ENCODE data around the gene KCNN3.
A peak's percentile ranks its signal among the peaks of the same experiment; 100 is the strongest.

Gene KCNN3

GRCh38 chr1:154802982-154803920, 66.8 kb downstream of the KCNN3 start:
- intact Hi-C loops (cut with DNase I): no loop called here
- DNase-seq: peak in 1 of 10 donors; percentile 39

GRCh38 chr1:154802336-154802969, 67.6 kb downstream of the KCNN3 start:
- DNase-seq: peak in 1 of 10 donors; percentile 37
- intact Hi-C loops (cut with DNase I): no loop called here

- intact Hi-C loops (cut with DNase I): no loop called here
- peak in 1 of 10 donors; percentile 74 for DNase-seq
Observed at GRCh38 chr1:154801234-154802011, 68.7 kb downstream of the KCNN3 start.

- DNase-seq: peak in 1 of 10 donors; percentile 1
- intact Hi-C loops (cut with DNase I): no loop called here
Observed at GRCh38 chr1:154799188-154799587, 70.9 kb downstream of the KCNN3 start.

GRCh38 chr1:154798645-154799044, 71.4 kb downstream of the KCNN3 start:
- no peak for DNase-seq
- intact Hi-C loops (cut with DNase I): no loop called here

GRCh38 chr1:154797175-154797574, 72.9 kb downstream of the KCNN3 start:
- DNase-seq: peak in 1 of 10 donors; percentile 3
- intact Hi-C loops (cut with DNase I): no loop called here

- intact Hi-C loops (cut with DNase I): no loop called here
- peak in 1 of 10 donors; percentile 57 for DNase-seq
Observed at GRCh38 chr1:154796303-154796892, 73.7 kb downstream of the KCNN3 start.

- intact Hi-C loops (cut with DNase I): no loop called here
- DNase-seq: no peak
Observed at GRCh38 chr1:154794608-154795007, 75.5 kb downstream of the KCNN3 start.

GRCh38 chr1:154793685-154794084, 76.4 kb downstream of the KCNN3 start:
- no peak for DNase-seq
- intact Hi-C loops (cut with DNase I): no loop called here

GRCh38 chr1:154792899-154793298, 77.2 kb downstream of the KCNN3 start:
- DNase-seq: no peak
- intact Hi-C loops (cut with DNase I): no loop called here

- intact Hi-C loops (cut with DNase I): no loop called here
- peak in 3 of 10 donors; percentile 76 to 86 (median 86) for DNase-seq
Observed at GRCh38 chr1:154791292-154792166, 78.6 kb downstream of the KCNN3 start.

- intact Hi-C loops (cut with DNase I): no loop called here
- DNase-seq: no peak
Observed at GRCh38 chr1:154788886-154789285, 81.2 kb downstream of the KCNN3 start.

- DNase-seq: no peak
- intact Hi-C loops (cut with DNase I): no loop called here
Observed at GRCh38 chr1:154788110-154788870, 81.8 kb downstream of the KCNN3 start.

GRCh38 chr1:154786804-154787570, 83.1 kb downstream of the KCNN3 start:
- no peak for DNase-seq
- intact Hi-C loops (cut with DNase I): no loop called here

GRCh38 chr1:154784924-154785531, 85.1 kb downstream of the KCNN3 start:
- intact Hi-C loops (cut with DNase I): no loop called here
- no peak for DNase-seq

GRCh38 chr1:154784416-154784815, 85.7 kb downstream of the KCNN3 start:
- DNase-seq: no peak

GRCh38 chr1:154783976-154784375, 86.1 kb downstream of the KCNN3 start:
- DNase-seq: no peak
- intact Hi-C loops (cut with DNase I): no loop called here

More at GRCh38 chr1:154784416-154784815, 85.7 kb downstream of the KCNN3 start:
- intact Hi-C loops (cut with DNase I): no loop called here

GRCh38 chr1:154780541-154780940, 89.5 kb downstream of the KCNN3 start:
- no peak for DNase-seq
- intact Hi-C loops (cut with DNase I): no loop called here
